Activated T-cell treated with anti-CD3 and anti-CD28 coated beads for 24 hours (primary cell): ENCODE results near the gene ELOVL3.

Experiments
- DNase-seq: peaks from one replicate; pipeline ENCODE4 v3.0.0-alpha.2; 2020; ENCODE audit warnings: low read depth

The ELOVL3 gene

GRCh38 chr10:102255404-102255803 is 29.3 kb downstream of the ELOVL3 start:
- no peak for DNase-seq

DNA sequence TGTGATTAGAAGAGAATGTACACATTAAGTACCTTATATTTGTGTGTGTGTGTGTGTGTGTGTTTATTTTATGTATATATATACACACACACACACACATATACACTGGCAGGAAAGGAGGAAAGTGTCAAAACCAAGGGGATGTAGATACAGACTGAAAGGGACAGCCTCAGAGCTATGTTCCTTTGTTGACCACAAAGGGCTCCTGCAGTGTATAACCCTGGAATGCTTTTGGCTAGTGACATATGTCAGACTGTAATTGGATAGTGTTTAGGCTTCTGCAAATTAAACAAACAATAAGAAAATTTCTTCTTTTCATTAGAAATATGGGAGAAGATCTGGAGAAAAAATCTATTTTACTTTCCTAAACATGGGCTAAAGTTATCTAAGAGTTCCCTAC is 35.1 kb downstream of the ELOVL3 start:
- no peak for DNase-seq

DNA sequence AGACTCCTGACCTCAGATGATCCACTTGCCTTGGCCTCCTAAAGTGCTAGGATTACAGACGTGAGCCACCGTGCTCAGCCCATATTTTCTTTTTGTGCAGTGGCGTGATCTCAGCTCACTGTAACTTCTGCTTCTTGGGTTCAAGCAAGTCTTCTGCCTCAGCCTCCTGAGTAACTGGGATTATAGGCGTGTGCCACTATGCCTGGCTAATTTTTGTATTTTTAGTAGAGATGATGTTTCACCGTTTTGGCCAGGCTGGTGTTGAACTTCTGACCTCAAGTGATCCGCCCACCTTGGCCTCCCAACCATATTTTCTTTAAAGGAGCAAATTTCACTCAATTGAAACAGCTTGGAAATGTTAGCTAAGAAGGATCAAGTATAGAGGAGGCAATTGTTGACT is 35.7 kb downstream of the ELOVL3 start:
- no peak for DNase-seq

DNA sequence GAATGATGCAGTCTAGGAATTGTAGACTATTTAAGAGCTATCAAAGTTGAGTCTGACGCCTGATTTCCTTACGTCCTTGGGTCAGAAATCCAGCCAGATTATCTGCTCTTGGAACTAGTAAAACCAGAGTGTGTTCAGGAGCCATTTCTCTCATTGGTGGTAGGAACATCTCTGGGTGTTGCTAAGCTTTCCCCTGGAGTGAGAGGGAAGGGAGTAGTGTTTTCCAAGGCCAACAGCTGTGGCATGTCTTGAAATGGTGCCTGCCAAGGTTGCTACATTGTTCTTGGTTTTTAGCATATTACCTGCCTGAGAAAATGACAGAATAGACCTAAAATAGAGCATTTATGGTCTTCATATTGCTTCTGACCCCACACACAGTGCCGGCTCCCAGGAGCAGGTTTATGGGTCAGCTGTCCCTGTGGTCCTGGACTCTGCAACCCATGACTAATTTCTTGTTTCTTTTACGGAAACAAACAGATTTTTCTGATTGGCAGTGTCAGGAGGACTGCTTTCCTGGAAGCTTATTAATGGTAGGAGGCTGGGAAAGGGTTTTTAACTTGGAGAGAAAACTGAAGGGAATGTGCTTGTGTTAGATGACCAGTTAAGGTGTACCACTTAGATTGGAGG is 36.8 kb downstream of the ELOVL3 start:
- no peak for DNase-seq

DNA sequence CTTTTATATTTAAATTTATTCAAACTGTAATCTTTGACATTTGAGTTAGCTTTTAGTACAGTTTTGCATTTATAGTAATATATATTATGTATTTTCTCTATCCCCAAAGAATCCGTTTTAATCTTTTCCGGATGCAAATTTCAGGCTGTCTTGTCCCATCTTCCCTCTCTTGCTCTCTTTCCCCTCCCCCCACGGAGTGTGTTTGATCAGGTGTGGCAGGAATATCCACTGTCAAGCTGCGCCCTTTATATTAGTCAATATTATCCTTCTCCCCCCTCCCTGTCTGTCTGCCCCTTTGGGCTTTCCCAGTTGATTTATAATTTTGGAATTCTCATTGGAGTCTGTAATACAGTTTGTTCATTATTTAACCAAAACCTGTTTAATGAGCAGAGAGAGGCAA is 38.3 kb downstream of the ELOVL3 start:
- no peak for DNase-seq

DNA sequence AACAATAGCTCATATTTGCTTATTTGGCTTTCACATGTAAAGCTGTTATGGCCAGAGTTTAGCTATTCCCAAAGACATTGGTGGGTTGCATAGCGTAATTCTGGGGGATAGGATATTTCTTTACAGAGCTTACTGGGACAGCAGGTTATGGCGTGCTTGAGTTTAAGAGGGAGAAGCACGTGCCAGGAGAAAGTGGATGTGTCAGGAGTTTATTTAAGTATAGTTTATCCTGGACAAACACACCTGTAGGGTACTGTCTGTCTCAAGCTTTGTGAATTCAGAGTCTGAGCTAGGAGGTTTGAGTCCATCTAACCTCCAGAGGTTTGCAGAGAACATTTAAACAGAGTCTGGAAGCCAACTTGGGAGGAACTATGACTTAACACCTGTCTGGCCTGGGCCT is 40.6 kb downstream of the ELOVL3 start:
- DNase-seq, result no peak

GRCh38 chr10:102267748-102268147 is 41.6 kb downstream of the ELOVL3 start:
- no peak for DNase-seq

- no peak for DNase-seq
Observed at GRCh38 chr10:102268375-102268888, 42.3 kb downstream of the ELOVL3 start.

DNA sequence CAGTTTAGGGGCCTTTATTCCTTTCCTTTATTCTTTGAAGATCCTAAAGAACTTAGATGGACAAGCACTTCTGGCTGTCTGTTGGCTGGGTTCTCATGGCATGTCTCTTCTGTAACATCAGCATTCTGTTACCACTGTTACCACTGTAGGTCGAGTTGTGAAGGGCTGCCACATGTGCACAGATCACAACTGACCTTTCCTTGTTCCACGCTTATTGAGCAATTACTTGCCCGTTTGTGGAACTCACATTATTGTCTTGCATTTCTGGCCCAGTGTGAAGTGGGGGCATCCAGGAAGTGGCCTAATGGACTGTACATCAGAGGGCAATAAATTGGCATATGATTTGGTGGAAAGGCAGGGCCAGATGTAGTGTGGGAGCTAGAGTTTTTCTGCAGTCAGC is 42.9 kb downstream of the ELOVL3 start:
- DNase-seq, result no peak

DNA sequence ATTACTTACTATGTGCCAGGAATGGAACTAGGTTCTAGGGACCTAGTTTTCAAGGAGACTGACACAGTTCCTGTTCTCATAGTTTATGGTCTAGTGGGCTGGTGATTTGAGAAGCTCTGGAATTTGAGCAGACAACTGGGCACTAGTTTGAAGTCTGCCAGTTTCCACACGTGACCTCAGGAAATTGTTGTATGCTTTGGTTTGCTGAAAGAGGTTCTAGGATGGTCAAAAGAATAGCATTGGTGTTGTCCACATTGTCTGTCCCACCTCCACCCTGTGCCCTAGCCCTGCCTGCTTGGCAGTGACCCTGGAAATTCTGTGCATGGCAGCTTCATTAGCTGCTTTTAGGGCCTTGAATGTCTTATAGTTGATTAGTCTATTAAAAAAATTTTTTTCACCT is 48.0 kb downstream of the ELOVL3 start:
- DNase-seq, result no peak

DNA sequence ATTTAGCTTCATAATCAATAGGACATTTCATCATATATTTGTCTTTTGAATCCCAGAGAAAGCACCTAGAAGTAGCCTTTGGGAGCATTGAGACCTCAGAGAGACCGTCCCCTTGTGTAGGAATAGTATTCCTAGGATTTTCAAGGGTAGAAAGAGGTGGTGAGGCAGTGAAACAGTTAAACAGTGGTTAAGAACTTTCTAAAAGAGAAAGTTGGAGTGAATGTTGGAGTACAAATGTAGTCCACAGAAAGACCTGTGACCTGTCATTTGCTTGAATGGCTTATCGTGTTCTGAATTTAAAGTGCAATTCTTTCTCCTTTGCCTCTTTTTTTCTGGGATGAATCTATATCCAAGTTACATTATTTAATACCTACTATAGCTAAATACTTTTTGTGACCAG is 49.2 kb downstream of the ELOVL3 start:
- no peak for DNase-seq

- DNase-seq, result no peak
Observed at GRCh38 chr10:102279104-102279503, 53.0 kb downstream of the ELOVL3 start.
